ENCODE data around the gene NLRC4. TPM values are rescaled to one million over a fixed set of nuclear protein-coding genes. Genes with fewer than 3 reads are reported as not detected.

NLRC4 gene
- 0.05 TPM in 1 of 5 replicates, not detected in the others for total RNA-seq (2022; extraction: Qiagen RNA extraction; ENCODE audit: low read depth)

GRCh38 chr2:32264422-32265105 lies at the start of gene NLRC4:
Gene NLRC4 (minus strand): TSS chr2:32264886. CDS start chr2:32256775, 8,111 bp downstream.

GRCh38 chr2:32277674-32278477 lies 13.2 kb upstream of the NLRC4 start, which contains the start of gene YIPF4:
Gene YIPF4 (plus strand): TSS chr2:32277904. CDS start chr2:32278156, 252 bp downstream.

Other genes starting within 250 kb of the NLRC4 start
- 93.8 to 122 TPM (median 113 TPM) in 5 replicates for gene DPY30, start 225.1 kb downstream of the NLRC4 start, total RNA-seq (2022; extraction: Qiagen RNA extraction; ENCODE audit: low read depth)
- gene SPAST, start 201.3 kb downstream of the NLRC4 start, total RNA-seq (2022; extraction: Qiagen RNA extraction; ENCODE audit: low read depth) = 12.4 to 16.0 TPM (median 15.6 TPM) in 5 replicates
- gene SLC30A6, start 99.0 kb downstream of the NLRC4 start, total RNA-seq (2022; extraction: Qiagen RNA extraction; ENCODE audit: low read depth) = 10.5 to 18.8 TPM (median 16.0 TPM) in 5 replicates
- 38.1 to 59.6 TPM (median 52.0 TPM) in 5 replicates for gene YIPF4, start 13.0 kb upstream of the NLRC4 start, total RNA-seq (2022; extraction: Qiagen RNA extraction; ENCODE audit: low read depth)
- 29.0 to 36.8 TPM (median 29.4 TPM) in 5 replicates for gene BIRC6, start 92.1 kb upstream of the NLRC4 start, total RNA-seq (2022; extraction: Qiagen RNA extraction; ENCODE audit: low read depth)